ENCODE results near the gene STK40. TPM values are rescaled to one million over a fixed set of nuclear protein-coding genes. Genes with fewer than 3 reads are reported as not detected.
A peak's percentile ranks its signal among the peaks of the same experiment; 100 is the strongest.

Gene STK40
- total and polyA plus RNA-seq, 9 of the 15 experiments (the other 6 are each of a cell fraction or from before 2014, with no cell fraction given), result 0.69 to 94.3 (median 39.1) TPM

DNA sequence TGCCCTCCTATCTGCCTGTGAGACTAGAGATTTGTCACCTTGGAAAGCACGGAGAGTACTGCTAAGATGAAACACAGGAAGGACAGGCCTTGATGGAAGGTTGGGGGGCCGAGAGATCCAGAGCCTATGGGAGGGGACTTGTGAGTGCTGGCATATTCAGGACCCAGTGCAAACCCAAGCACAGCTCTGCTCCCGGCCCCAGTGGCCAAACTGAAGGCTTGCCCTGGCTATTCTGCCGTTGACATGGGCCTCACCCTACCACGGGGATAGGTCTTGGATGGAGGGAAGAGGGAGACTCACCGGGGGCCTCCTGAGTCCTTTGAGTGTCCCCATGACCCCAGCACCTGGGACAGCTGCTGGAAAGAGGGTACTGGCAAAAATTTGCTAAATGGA is 57.6 kb downstream of the STK40 start:
- H3K79me2 ChIP-seq (ENCODE audit: control insufficient read depth, insufficient read depth, low read length), result peaks cover 2% of the 10 kb centered on the region; the same call in 1 of the 3 replicates
- in situ Hi-C loops (cut with MboI) (no loop called here), intact Hi-C loops (cut with micrococcal nuclease) (loop anchor here (10.0 kb wide), 1 partner anchor 443 kb away; the partner anchor contains the start of gene AGO1)
- H3K27ac ChIP-seq (ENCODE audit: extremely low read depth, low read depth, low read length), result no peak overlapping the region
- no peaks in the 10 kb centered on the region for H4K20me1 ChIP-seq (replicated peaks; ENCODE audit: control insufficient read depth, insufficient read depth, low read length)
- no peaks in the 10 kb centered on the region for H3K36me3 ChIP-seq (ENCODE audit: control insufficient read depth, insufficient read depth, low read length)
- H3K4me2 ChIP-seq (ENCODE audit: insufficient read depth, low read length), result no peak overlapping the region
- no peak for ATAC-seq
- H3K27me3 ChIP-seq (ENCODE audit: control insufficient read depth in 2 of 2, insufficient read depth in 2 of 2, low read length in 2 of 2), result no peaks in the 10 kb centered on the region
- 59% methylated on average over 6 of the region's 6 CpGs for WGBS (ENCODE audit: insufficient coverage, low coverage, missing lambda C conversion rate)
- no peak overlapping the region for H3K4me3 ChIP-seq
- no peak overlapping the region; the same call in 1 of the 2 replicates for H2AFZ ChIP-seq (ENCODE audit: low read depth, low read length)
- peak overlapping the region in 1 of 2 experiments; percentile 24; a peak in 1 of 4 replicates for H3K9ac ChIP-seq (ENCODE audit: insufficient read depth in 1 of 2, low read depth in 2 of 2, low read length in 2 of 2)
- POLR2A ChIA-PET, result interaction anchor here (0.6 kb wide), 1 partner anchor 9 kb away, joined by 3 read pairs; no protein-coding TSS in a partner anchor
- no peaks in the 10 kb centered on the region for H3K9me1 ChIP-seq (ENCODE audit: control insufficient read depth, insufficient read depth, low read length)
- H3K4me1 ChIP-seq (replicated peaks in 1 of 2; ENCODE audit: control insufficient read depth in 2 of 2, insufficient read depth in 2 of 2, low read length in 2 of 2), result peaks cover 22 to 37% of the 10 kb centered on the region in 2 experiments
- BruUV-seq (replicated peaks), result no TSS peak
- DNase-seq (ENCODE audit: extremely low read depth in 1 of 4, low spot score in 3 of 4), result no peak
- CTCF ChIA-PET (ENCODE audit: low intra/inter-chr PET ratio), result no interaction called here
- no peak for TF ChIP-seq FOSL1 (tag; conservative IDR thresholded peaks at IDR 0.05)
- no peak for TF ChIP-seq HSF4 (CRISPR knock-in tag; IDR thresholded peaks at IDR 0.05; ENCODE audit: borderline replicate concordance)
- TF ChIP-seq TARDBP (IDR thresholded peaks at IDR 0.05), result no peak
- TF ChIP-seq U2AF1 (optimal IDR thresholded peaks at IDR 0.05; ENCODE audit: low read depth, low read length), result no peak
- TF ChIP-seq CC2D1A (IDR thresholded peaks at IDR 0.05), result no peak
- TF ChIP-seq SIX5 (IDR thresholded peaks at IDR 0.05; ENCODE audit: borderline replicate concordance in 1 of 2, insufficient read depth in 1 of 2, low read depth in 1 of 2, low read length in 2 of 2), result no peak
- no peak for TF ChIP-seq SLC30A9 (CRISPR knock-in tag; IDR thresholded peaks at IDR 0.05)
- TF ChIP-seq KLF13 (tag; IDR thresholded peaks at IDR 0.05; ENCODE audit: borderline replicate concordance, low read depth), result no peak
- no peak for TF ChIP-seq ZNF785 (CRISPR knock-in tag; IDR thresholded peaks at IDR 0.05)
- TF ChIP-seq ZNF197 (CRISPR knock-in tag; IDR thresholded peaks at IDR 0.05; ENCODE audit: low read depth), result no peak
- TF ChIP-seq MBD2 (IDR thresholded peaks at IDR 0.05; ENCODE audit: borderline replicate concordance, low read depth), result no peak
- TF ChIP-seq NFIC (IDR thresholded peaks at IDR 0.05), result no peak
- no peak for TF ChIP-seq MECOM (CRISPR knock-in tag; IDR thresholded peaks at IDR 0.05)
- no peak for TF ChIP-seq EGR1 (conservative IDR thresholded peaks at IDR 0.05)
- TF ChIP-seq CHD4 (IDR thresholded peaks at IDR 0.05; ENCODE audit: insufficient read depth, insufficient replicate concordance, low read depth, low read length, poor library complexity, severe bottlenecking), result no peak
- TF ChIP-seq, protein P1, sequence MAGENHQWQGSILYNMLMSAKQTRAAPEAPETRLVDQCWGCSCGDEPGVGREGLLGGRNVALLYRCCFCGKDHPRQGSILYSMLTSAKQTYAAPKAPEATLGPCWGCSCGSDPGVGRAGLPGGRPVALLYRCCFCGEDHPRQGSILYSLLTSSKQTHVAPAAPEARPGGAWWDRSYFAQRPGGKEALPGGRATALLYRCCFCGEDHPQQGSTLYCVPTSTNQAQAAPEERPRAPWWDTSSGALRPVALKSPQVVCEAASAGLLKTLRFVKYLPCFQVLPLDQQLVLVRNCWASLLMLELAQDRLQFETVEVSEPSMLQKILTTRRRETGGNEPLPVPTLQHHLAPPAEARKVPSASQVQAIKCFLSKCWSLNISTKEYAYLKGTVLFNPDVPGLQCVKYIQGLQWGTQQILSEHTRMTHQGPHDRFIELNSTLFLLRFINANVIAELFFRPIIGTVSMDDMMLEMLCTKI (IDR thresholded peaks at IDR 0.05; ENCODE audit: partially characterized antibody), result no peak
- FAIRE-seq, result no peak
- H3K9me3 ChIP-seq (replicated peaks; ENCODE audit: control insufficient read depth, insufficient read depth, low read depth, low read length), result no peaks in the 10 kb centered on the region
